Stimulated activated CD4-positive, alpha-beta T cell treated with anti-CD3 and anti-CD28 coated beads, Interleukin-1b, Interleukin-23, amount 100 ng/mL, for 1 hour (primary cell): ENCODE measurements around the gene ICA1.

Experiments
- DNase-seq, 2 donors: peaks; one replicate each; pipeline ENCODE4 v3.0.0-alpha.2; 2020; ENCODE audit warnings: low read depth in 2 of 2

The ICA1 gene

DNA sequence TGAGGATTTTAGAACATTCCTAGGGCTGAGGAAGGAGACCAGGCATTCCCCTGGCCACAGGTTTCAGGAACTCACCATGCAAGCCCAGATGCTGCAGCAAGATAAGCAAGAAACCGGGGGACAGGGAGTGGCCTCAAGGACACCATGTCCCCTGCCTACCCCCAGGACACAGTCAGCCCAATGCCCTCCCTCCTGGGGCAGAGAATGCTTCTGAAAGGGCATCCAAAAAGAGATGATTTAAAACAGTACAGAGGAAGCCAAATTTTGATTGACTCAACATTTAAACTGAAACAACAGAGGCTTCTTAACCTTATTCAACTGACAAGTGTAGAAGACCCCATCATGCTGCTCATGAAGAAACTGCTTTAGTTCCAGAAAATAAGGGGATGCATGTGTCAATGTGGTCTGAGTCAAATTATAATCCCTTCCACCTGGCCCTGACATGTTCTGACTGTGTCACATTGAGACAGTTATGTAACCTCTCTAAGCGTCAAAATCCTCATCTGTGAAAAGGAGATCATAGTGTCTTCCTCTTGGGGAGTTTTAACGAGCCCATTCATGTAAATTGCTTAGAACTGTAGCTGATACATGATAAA is 60.0 kb downstream of the ICA1 start:
- DNase-seq: no peak

DNA sequence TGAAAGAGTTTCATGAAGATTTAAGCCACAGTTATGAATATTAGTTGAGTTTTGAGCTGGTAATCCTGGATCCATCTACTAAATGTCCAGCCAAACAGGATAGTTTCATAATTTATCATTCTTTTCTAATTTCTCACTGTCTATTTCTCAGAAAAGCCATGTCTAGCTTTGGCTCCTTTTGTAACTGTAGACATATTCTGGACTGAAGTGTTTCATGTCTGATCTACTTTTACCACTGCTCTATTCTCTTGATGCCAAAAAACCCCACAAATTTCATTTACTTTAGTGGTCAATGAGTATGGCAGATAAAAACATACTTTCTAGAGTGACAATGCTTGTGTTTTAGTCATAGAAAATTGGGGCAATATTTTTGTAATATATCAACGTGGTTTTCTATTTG is 61.2 kb downstream of the ICA1 start:
- no peak for DNase-seq

- no peak for DNase-seq
Measured at GRCh38 chr7:8200316-8200715, 61.7 kb downstream of the ICA1 start.

DNA sequence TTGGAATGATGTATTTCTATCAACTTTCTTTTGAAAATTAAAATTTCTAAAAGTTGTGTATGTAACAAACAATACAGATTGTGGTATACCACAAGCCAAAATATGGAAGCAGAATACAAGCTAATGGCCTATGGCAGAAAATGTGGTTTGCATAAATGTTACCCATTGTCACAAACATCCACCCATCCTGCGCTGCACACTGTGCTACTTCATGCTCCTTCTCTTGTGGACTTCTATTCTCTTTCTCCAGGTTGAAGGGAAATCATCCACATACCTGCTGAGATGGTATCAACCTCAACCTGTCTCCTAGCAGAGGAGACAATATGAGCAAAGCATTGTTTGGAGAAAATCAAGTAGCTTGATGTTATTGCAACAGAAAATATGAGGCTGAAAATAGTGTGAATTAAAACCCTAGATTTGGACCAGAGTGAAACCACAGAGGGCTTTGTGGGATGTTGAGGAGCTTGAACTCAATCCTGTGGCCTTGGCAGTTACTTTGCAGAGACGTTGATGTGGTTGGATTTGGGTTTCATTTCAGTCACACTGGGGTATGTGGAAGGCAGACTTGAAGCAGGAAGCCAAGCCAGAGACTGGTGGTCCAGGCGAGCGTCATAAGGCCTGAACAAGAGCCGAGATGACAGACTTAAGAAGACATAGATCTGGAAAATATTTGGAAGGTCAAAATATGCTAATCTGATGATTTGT is 63.8 kb downstream of the ICA1 start:
- DNase-seq: no peak

- DNase-seq: no peak
Measured at GRCh38 chr7:8192897-8193296, 69.1 kb downstream of the ICA1 start.

- peak; percentile 33 to 41 for DNase-seq
Measured at GRCh38 chr7:8190119-8190895, 71.7 kb downstream of the ICA1 start.

- DNase-seq: no peak
Measured at GRCh38 chr7:8189625-8190024, 72.3 kb downstream of the ICA1 start.

- no peak for DNase-seq
Measured at GRCh38 chr7:8185926-8186683, 75.9 kb downstream of the ICA1 start.

DNA sequence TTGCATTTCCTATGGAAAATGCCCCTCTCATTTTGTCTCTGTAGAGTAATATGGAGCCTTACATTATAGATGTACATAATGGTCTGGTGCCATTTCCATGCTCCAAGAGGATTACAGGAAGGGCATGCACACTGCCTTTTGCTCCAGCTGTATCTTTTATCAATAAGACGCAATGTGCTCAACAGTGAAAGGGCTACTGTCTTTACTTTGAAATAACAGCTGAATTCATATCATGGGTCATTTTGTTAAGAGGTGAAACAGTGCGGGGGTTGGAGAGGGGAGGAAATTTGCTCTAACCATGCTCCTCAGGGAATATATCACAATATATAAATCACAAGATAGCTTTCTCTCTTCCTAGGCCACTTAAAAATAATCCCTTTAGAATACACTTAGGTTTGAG is 77.7 kb downstream of the ICA1 start:
- no peak for DNase-seq

GRCh38 chr7:8179486-8179885 is 82.5 kb downstream of the ICA1 start:
- DNase-seq: no peak

GRCh38 chr7:8178353-8178752 is 83.6 kb downstream of the ICA1 start:
- no peak for DNase-seq

DNA sequence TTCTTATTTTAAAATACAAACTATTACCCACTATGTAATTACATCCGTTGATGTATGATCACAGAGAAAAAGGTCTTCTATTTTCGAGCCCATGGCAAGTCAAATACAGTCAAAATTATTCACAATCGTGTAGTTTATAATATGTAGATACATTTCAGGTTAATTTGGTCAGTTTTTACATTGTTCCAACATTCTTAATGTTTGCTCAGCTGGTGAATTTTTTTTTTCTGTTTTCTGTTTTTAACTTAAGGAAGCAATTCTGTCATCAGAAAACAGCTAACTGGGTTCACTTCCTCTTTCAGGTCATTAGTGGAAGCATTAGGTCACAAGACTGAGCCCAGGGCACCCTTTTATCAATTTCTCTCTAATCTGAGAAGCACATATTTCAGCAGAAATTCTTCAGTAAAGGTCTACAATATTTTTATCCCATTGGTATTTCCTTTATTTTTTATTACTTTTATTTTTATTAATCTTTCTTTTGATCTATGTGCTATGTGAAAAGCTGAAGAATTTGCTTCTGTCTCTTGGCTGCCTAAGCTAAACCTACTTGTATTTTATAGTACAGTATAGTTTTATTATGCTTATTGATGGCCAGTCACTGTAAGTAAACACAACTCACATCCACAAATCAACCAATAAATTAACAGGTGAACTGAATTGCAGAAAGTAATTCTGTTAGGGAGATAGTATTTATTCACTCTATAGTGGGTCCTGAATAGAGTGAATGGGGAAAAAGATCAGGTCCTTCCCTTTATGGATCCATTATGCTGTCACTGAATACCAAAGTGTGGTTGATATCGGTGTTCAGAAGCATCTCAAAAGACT is 84.6 kb downstream of the ICA1 start:
- DNase-seq: no peak

DNA sequence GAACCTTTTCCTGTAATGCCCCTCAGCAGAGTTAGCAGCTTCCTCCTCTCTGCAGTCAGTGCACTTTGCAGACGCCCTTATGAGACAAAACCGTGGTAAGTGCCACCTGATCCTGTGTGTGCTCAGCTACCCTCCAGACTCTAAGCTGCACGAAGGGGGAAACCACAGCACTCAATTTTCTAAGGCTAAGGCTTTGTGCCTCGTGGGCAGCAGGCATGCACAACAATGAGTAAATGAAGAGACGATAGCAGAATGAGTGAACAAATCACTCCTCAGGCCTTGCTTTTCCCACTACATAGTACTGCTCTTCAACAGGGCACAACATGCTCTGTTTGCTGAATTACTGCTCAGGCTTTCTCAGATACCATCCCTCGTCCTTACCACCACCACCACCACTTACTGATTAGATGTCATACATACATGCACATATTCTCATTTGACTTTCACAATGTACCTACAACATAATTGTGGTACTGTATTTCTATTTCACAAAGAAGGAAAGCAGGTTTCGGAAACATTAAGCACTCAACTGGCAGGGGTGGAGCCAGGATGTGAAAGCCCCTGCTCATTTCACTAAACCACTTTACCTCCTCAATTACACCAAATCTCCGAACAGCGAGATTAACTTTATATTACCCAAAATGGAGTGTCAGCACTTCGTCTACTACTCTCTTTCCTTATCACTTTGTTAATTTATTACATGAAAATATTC is 85.4 kb downstream of the ICA1 start:
- peak; percentile 2 to 34 for DNase-seq

DNA sequence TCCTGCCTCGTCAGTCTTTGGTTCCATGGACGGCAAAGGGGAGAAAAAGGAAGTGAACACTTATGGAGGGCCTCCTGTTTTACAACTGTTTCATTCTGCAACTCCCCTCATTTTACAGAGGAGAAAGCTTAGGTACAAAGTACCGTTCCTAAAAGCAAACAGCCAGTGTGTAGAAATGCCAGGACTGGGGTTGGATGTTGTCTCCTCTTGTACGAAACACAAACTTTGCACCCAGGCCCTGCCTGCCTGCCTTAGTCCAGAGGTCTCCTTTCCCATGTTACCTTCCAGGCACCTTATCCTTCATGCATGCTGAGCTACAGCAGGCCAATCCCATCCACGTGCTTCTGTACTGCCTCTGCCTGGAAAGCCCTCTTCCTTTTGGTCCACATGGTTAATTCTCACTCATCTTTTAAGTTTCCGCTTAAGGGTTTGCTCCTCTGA is 86.0 kb downstream of the ICA1 start:
- DNase-seq: no peak

DNA sequence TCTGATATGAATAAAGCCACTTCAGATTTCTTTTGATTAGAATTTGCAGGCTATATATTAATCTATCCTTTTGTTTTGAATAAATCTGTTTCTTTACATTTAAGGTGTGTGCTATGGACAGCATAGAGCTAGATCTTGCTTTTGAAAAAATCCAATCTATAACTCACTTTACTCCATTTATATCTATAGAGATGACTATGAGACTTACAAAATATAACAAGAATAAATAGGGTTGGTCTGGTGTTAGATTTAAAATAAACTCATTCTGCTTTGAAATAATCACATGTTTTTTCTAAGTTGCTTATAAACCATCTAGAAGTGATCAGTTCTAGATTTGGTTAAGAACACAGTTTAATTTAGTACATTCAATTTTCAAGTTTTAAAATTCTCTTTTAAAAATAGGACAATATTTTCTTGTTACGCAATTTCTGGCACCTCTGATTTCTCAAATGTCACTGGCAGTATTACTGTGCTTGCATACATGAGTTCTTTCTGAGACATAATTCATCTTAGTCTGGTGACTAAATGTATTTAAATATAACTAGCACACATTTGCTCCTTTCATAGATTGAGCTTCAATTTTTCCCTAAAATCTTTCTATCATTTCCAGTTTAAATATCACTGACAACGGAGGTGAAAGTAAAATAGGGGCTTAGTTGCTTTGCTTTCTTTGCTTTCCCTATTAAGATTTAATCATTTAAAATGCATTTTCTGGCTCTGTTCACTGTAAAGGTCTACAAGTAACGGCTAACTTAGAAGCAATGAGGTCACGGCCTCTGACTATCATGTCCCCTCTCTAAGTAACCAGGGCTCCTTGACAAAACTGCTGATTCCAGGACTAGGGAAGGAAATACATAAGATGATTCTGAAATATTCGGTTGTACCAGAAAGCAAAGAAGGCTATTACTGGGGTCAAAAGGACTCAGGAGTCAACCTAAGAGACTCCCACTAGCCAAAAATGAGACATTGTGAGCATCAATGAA is 89.3 kb downstream of the ICA1 start:
- no peak for DNase-seq

DNA sequence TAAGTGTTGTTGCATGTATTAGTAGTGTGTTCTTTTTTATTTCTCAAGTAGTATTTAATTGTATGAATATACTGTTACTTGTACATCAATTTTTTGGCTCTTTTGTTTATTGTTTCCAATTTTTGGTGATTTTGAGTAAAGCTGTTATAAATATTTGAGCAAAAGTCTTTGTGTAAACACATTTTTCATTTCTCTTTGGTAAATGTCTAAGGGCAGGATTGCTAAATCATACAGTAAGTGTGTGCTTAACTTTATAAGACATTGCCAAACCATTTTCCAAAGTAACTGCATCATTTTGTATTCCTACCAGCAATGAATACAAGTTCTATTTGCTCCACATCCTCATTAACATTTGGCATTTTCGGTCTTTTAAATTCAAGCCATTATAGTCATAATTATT is 92.8 kb downstream of the ICA1 start:
- no peak for DNase-seq

GRCh38 chr7:8168336-8168735 is 93.6 kb downstream of the ICA1 start:
- no peak for DNase-seq

- no peak for DNase-seq
Measured at GRCh38 chr7:8165150-8165549, 96.8 kb downstream of the ICA1 start.

GRCh38 chr7:8162181-8162580 is 99.8 kb downstream of the ICA1 start:
- no peak for DNase-seq
